ENCODE results near the gene WASHC3. TPM values are rescaled to one million over a fixed set of nuclear protein-coding genes. Genes with fewer than 3 reads are reported as not detected.

The WASHC3 gene
- total RNA-seq, 4 donors from 2014 or later, result 36.3 to 60.8 (median 51.1) TPM

- no peak for DNase-seq
- WGBS, 2 donors, result 17 to 50% methylated on average over 1 of the region's 1 CpG
Observed at GRCh38 chr12:101968770-101969169, 93.0 kb downstream of the WASHC3 start.

DNA sequence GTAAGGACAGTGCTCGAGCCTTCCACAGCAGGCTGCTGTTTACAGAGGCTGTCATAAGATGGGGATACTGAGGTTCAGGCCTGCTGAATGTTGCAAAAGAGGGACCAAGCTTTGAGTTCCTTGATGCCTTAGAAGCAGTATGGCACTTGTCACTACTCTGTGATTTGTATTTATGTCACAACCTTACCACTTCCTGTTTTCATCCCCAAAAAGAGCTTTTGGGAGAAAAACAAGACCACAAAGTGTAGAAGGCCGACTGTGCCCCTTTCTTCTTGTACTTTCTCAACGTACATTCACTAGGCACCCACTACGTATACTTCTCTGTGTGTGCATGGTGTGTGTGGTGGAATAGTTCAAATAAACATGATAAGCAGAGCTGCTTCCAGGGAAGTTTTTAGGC, 94.3 kb downstream of the WASHC3 start:
- Histone ChIP-seq H3K9me3 (no peaks in the 10 kb centered on the region), H3K27ac (no peak overlapping the region)

More at GRCh38 chr12:101968770-101969169, 93.0 kb downstream of the WASHC3 start:
- H3K27ac ChIP-seq, result no peak overlapping the region
- no peaks in the 10 kb centered on the region for H3K9me3 ChIP-seq
- TF ChIP-seq POLR2A (IDR thresholded peaks at IDR 0.05) (no peak), CTCF (IDR thresholded peaks at IDR 0.05) (no peak)
- H3K27me3 ChIP-seq, result no peaks in the 10 kb centered on the region
- no peak overlapping the region for H3K4me3 ChIP-seq
- no peaks in the 10 kb centered on the region for H3K36me3 ChIP-seq
- intact Hi-C loops (cut with DNase I), result no loop called here
- no peaks in the 10 kb centered on the region for H3K4me1 ChIP-seq

DNA sequence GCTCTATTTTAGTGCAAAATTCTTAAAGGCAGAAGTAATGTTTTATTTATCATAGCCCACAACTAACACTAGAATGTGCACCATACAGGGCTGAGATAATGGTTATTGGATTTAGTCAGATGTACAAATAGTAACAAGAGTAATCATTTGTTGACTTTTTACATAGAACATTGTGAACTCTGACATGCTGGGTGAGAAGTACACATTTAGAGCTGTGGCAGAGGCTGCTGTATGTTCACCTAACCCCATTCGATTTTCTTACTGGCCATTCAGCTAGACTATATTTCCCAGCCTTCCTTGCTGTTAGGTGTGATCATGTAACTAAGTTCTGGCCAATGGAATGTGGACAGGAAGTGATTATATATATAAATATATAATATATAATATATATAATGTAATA, 95.3 kb downstream of the WASHC3 start:
- intact Hi-C loops (cut with DNase I), result no loop called here
- Histone ChIP-seq H3K4me1 (no peaks in the 10 kb centered on the region), H3K36me3 (no peaks in the 10 kb centered on the region), H3K9me3 (no peaks in the 10 kb centered on the region), H3K27ac (no peak overlapping the region), H3K4me3 (no peak overlapping the region), H3K27me3 (no peaks in the 10 kb centered on the region)
- DNase-seq, result no peak
- TF ChIP-seq CTCF (IDR thresholded peaks at IDR 0.05), result no peak
- TF ChIP-seq POLR2A (IDR thresholded peaks at IDR 0.05), result no peak
- WGBS, 2 donors, result 67 to 81% methylated on average over 1 of the region's 1 CpG

More for the DNA sequence above, 94.3 kb downstream of the WASHC3 start:
- no peaks in the 10 kb centered on the region for H3K4me1 ChIP-seq
- no peak overlapping the region for H3K4me3 ChIP-seq
- no peaks in the 10 kb centered on the region for H3K27me3 ChIP-seq
- 60 to 66% methylated on average over 4 of the region's 4 CpGs for WGBS, 2 donors
- no peaks in the 10 kb centered on the region for H3K36me3 ChIP-seq
- intact Hi-C loops (cut with DNase I), result no loop called here
- DNase-seq, result no peak
- TF ChIP-seq CTCF (IDR thresholded peaks at IDR 0.05) (no peak), POLR2A (IDR thresholded peaks at IDR 0.05) (no peak)

GRCh38 chr12:101963697-101964096, 98.1 kb downstream of the WASHC3 start:
- no peak for TF ChIP-seq POLR2A (IDR thresholded peaks at IDR 0.05)
- no peak for TF ChIP-seq CTCF (IDR thresholded peaks at IDR 0.05)
- H3K4me1 ChIP-seq, result no peaks in the 10 kb centered on the region
- no CpG with 5 or more reads among the region's 1 CpG for WGBS, 2 donors
- H3K9me3 ChIP-seq, result peaks cover 0 to 4% (median 0%) of the 10 kb centered on the region in 3 donors
- H3K27me3 ChIP-seq, result no peaks in the 10 kb centered on the region
- H3K4me3 ChIP-seq, result no peak overlapping the region
- intact Hi-C loops (cut with DNase I), result no loop called here
- no peak overlapping the region for H3K27ac ChIP-seq
- no peak for DNase-seq
- H3K36me3 ChIP-seq, result no peaks in the 10 kb centered on the region

Other genes with a start within 250 kb of the WASHC3 start
- gene GNPTAB, start 231.0 kb downstream of the WASHC3 start, total RNA-seq, result 10 to 100 TPM; 20.8 to 26.3 (median 21.9) TPM
- 10 to 100 TPM in 1 of 4 donors, 1 to 10 TPM in 3; 1.4 to 15.0 (median 6.0) TPM for gene DRAM1, start 184.4 kb downstream of the WASHC3 start, total RNA-seq
- gene NUP37, start 58.1 kb upstream of the WASHC3 start, total RNA-seq, result 10 to 100 TPM; 18.1 to 39.1 (median 27.3) TPM
- gene PARPBP, start 58.2 kb upstream of the WASHC3 start, total RNA-seq, result 10 to 100 TPM in 2 of 4 donors, 1 to 10 TPM in 2; 6.1 to 13.3 (median 8.7) TPM
- gene PMCH, start 135.8 kb upstream of the WASHC3 start, total RNA-seq, result not detected